ENCODE results near the gene RGL1. TPM values are rescaled to one million over a fixed set of nuclear protein-coding genes. Genes with fewer than 3 reads are reported as not detected.

Gene RGL1
- total RNA-seq, 1 donor from 2014 or later, result 61.0 TPM

GRCh38 chr1:183958958-183959357 lies 154.0 kb downstream of the RGL1 start:
- no peak for DNase-seq

- DNase-seq, result no peak
Measured at GRCh38 chr1:183961132-183961531, 156.2 kb downstream of the RGL1 start.

GRCh38 chr1:183962903-183963302 lies 158.0 kb downstream of the RGL1 start:
- DNase-seq, result no peak

GRCh38 chr1:183965726-183966125 lies 160.8 kb downstream of the RGL1 start:
- no peak for DNase-seq

- no peak for DNase-seq
Measured at GRCh38 chr1:183966487-183966886, 161.6 kb downstream of the RGL1 start.

GRCh38 chr1:183967914-183968313 lies 163.0 kb downstream of the RGL1 start:
- no peak for DNase-seq

- DNase-seq, result no peak
Measured at GRCh38 chr1:183968386-183968785, 163.5 kb downstream of the RGL1 start.

GRCh38 chr1:183970516-183971300 lies 165.8 kb downstream of the RGL1 start:
- no peak for DNase-seq

- no peak for DNase-seq
Measured at GRCh38 chr1:183975651-183976050, 170.7 kb downstream of the RGL1 start.

- DNase-seq, result no peak
Measured at GRCh38 chr1:183977717-183978116, 172.8 kb downstream of the RGL1 start.

Other genes starting within 250 kb of the RGL1 start
- gene NCF2, start 214.7 kb upstream of the RGL1 start, total RNA-seq, result 4.8 TPM
- gene ARPC5, start 169.3 kb upstream of the RGL1 start, total RNA-seq, result 145 TPM
- not detected for gene APOBEC4, start 151.8 kb upstream of the RGL1 start, total RNA-seq
- gene COLGALT2, start 232.6 kb downstream of the RGL1 start, total RNA-seq, result 10.1 TPM
- gene TSEN15, start 246.6 kb downstream of the RGL1 start, total RNA-seq, result 30.4 TPM

Measured in occipital lobe (tissue), 2 donors.